Suprapubic skin (tissue), 3 donors: ENCODE data around the gene MYH16.
"Not testable (repeated sequence)": the region's sequence is repeated elsewhere in the genome, so short reads cannot be mapped to it uniquely, and the experiment has no call there.

Experiments used
- EP300 ChIP-seq: sonication (generic); formaldehyde crosslinking; IDR thresholded peaks from one replicate; pipeline ENCODE4 v1.6.1; 2017; ENCODE audit warnings: antibody characterized with exemption
- POLR2A ChIP-seq, 2 donors: fragments of 450-650 bp; IDR thresholded peaks; one replicate each; pipeline ENCODE4 v1.6.1; 2017; ENCODE audit warnings: antibody characterized with exemption in 2 of 2, mild to moderate bottlenecking in 2 of 2, moderate library complexity in 2 of 2
- TF ChIP-seq, protein P1 (sequence below), 2 donors: fragments of 200-600 bp in 1 of 2; fragments of 450-650 bp in 1 of 2; sonication (generic) in 1 of 2; IDR thresholded peaks; one replicate each; pipeline ENCODE4 v1.5.1; 2016 to 2019; ENCODE audit warnings: antibody characterized with exemption in 2 of 2, mild to moderate bottlenecking in 1 of 2, moderate library complexity in 1 of 2

DNA sequence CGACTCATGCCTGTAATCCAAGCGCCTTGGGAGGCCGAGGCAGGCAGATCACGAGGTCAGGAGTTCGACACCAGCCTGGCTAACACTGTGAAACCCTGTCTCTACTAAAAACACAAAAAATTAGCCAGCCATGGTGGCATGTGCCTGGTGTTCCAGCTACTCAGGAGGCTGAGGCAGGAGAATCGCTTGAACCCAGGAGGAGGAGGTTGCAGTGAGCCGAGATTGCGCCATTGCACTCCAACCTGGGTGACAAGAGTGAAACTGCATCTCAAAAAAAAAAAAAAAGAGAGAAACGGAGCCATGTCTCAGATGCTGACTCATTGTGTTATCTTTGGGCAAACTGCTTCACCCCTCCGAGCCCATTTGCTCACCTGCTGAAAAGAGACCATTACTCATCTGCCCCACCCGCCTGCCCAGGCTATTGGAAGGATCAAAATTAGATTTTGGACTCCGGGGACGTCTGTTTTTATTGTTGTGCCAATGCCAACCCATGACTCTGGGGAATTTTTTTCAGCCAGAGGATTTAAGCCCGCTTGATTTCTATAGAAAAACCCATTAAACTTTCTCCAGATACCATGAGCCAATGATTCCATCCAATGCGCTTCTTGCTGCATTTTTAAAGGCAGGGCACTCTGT is 48.3 kb upstream of the MYH16 start:
- not testable (repeated sequence) for TF ChIP-seq EP300; POLR2A (IDR thresholded peaks at IDR 0.05)
- TF ChIP-seq, protein P1, sequence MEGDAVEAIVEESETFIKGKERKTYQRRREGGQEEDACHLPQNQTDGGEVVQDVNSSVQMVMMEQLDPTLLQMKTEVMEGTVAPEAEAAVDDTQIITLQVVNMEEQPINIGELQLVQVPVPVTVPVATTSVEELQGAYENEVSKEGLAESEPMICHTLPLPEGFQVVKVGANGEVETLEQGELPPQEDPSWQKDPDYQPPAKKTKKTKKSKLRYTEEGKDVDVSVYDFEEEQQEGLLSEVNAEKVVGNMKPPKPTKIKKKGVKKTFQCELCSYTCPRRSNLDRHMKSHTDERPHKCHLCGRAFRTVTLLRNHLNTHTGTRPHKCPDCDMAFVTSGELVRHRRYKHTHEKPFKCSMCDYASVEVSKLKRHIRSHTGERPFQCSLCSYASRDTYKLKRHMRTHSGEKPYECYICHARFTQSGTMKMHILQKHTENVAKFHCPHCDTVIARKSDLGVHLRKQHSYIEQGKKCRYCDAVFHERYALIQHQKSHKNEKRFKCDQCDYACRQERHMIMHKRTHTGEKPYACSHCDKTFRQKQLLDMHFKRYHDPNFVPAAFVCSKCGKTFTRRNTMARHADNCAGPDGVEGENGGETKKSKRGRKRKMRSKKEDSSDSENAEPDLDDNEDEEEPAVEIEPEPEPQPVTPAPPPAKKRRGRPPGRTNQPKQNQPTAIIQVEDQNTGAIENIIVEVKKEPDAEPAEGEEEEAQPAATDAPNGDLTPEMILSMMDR (IDR thresholded peaks at IDR 0.05), result not testable (repeated sequence)
